HEK293 (cell line): Measurements from ENCODE around the gene PKN1.

Experiments used
- CTCF ChIA-PET: fragments of 350-600 bp; formaldehyde crosslinking; extraction: SDS; loops from one replicate; lab custom pipeline; 2021; ENCODE audit warnings: antibody characterized with exemption; lab: Yijun Ruan, JAX
- POLR2A ChIA-PET: fragments of 300-600 bp; formaldehyde crosslinking; extraction: SDS; loops from one replicate; lab custom pipeline; 2020; ENCODE audit warnings: antibody characterized with exemption, inconsistent platforms; lab: Yijun Ruan, JAX
- H3K27ac ChIP-seq: fragments of 200-500 bp; sonication (Bioruptor generic); 2 replicates; pipeline ENCODE4 v1.5.1; 2014; ENCODE audit warnings: low read depth, low read length, control low read depth, inconsistent platforms; ENCODE audit errors: extremely low read depth
- H3K36me3 ChIP-seq, 2 experiments: fragments of 200-500 bp in 1 of 2; sonication (Bioruptor generic) in 1 of 2; 1 replicate in 1 of 2; 2 replicates in 1 of 2; pipeline ENCODE4 v1.5.1; 2014 to 2017; ENCODE audit warnings: inconsistent platforms in 2 of 2, low read length in 2 of 2; ENCODE audit not compliant: control insufficient read depth in 2 of 2, insufficient read depth in 1 of 2
- H3K4me1 ChIP-seq: fragments of 200-500 bp; sonication (Bioruptor generic); 2 replicates; pipeline ENCODE4 v1.5.1; 2014; ENCODE audit warnings: mild to moderate bottlenecking, low read length, inconsistent platforms; ENCODE audit not compliant: control insufficient read depth, insufficient read depth
- H3K4me3 ChIP-seq: 2 replicates; pipeline ENCODE4 v1.5.1; 2011; ENCODE audit warnings: low read depth, mild to moderate bottlenecking, control low read depth, low read length, moderate library complexity
- H3K9me3 ChIP-seq: fragments of 200-500 bp; sonication (Bioruptor generic); 2 replicates; pipeline ENCODE4 v1.5.1; 2014; ENCODE audit warnings: low read depth, low read length, inconsistent platforms; ENCODE audit not compliant: control insufficient read depth, insufficient read depth
- EGR2 ChIP-seq: fragments of 450-650 bp; formaldehyde crosslinking; IDR thresholded peaks from 2 replicates; pipeline ENCODE4 v1.5.1; 2016; ENCODE audit warnings: low read depth, missing biosample characterization, missing genetic modification characterization
- GLIS1 ChIP-seq: fragments of 450-650 bp; formaldehyde crosslinking; IDR thresholded peaks from 2 replicates; pipeline ENCODE4 v1.5.1; 2016; ENCODE audit warnings: missing biosample characterization, missing genetic modification characterization
- ZBTB21 ChIP-seq: fragments of 450-650 bp; formaldehyde crosslinking; IDR thresholded peaks from 2 replicates; pipeline ENCODE4 v1.5.1; 2017; ENCODE audit warnings: missing biosample characterization, missing genetic modification characterization
- ZNF10 ChIP-seq: fragments of 450-650 bp; formaldehyde crosslinking; IDR thresholded peaks from 2 replicates; pipeline ENCODE4 v1.5.1; 2017; ENCODE audit warnings: missing biosample characterization, missing genetic modification characterization
- ZNF121 ChIP-seq: fragments of 450-650 bp; formaldehyde crosslinking; IDR thresholded peaks from 2 replicates; pipeline ENCODE4 v1.5.1; 2016; ENCODE audit warnings: missing biosample characterization, missing genetic modification characterization
- ZNF341 ChIP-seq: fragments of 450-650 bp; formaldehyde crosslinking; IDR thresholded peaks from 2 replicates; pipeline ENCODE4; 2016; ENCODE audit warnings: low read depth, missing biosample characterization, missing genetic modification characterization
- ZNF366 ChIP-seq: fragments of 450-650 bp; formaldehyde crosslinking; conservative IDR thresholded peaks from 2 replicates; pipeline ENCODE4 v1.5.1; 2016; ENCODE audit warnings: missing biosample characterization, missing genetic modification characterization
- TF ChIP-seq, protein P1 (sequence below): fragments of 450-650 bp; formaldehyde crosslinking; IDR thresholded peaks from 2 replicates; pipeline ENCODE4 v1.5.1; 2017; ENCODE audit warnings: missing biosample characterization, missing genetic modification characterization
- TF ChIP-seq, protein P2 (sequence below): fragments of 450-650 bp; formaldehyde crosslinking; IDR thresholded peaks from 2 replicates; pipeline ENCODE4 v1.5.1; 2016; ENCODE audit warnings: missing biosample characterization, missing genetic modification characterization

Gene PKN1

DNA sequence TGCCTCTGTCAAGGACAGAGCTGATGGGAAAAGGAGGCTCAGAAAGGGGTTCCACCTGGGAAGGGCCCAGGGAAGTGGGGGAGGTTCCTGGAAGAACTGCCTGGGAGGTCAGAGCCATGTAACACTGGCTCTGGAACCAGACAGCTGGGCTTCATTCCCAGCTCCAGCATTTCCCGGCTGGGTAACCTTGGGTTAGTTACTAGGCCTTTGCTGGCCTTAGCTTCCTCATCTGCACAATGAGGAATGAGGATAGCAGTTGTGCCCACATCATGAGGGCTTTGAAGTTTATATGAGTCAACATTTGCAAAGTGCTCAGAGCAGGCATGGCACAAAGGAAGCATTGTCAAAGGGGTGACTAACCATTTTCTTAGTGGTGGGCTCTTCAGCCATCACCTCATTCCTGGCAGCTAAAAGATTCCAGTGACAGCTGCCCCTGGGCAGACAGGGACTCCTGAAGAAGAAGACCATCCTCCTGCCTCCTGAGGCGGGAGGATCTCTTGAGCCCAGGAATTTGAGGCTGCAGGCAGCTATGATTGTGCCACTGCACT, 86.8 kb downstream of the PKN1 start:
- Histone ChIP-seq H3K36me3 (peaks cover 3 to 24% of the 10 kb centered on the region in 2 experiments; a peak in 1 of 3 replicates), H3K27ac (peak overlapping the region; percentile 25; the same call in 1 of the 2 replicates), H3K9me3 (no peaks in the 10 kb centered on the region), H3K4me3 (no peak overlapping the region), H3K4me1 (no peaks in the 10 kb centered on the region; the same call in 1 of the 2 replicates)
- ChIA-PET POLR2A (no interaction called here), CTCF (interaction anchor here (0.6 to 1.9 kb wide), 4 partner anchors 15 to 782 kb away, joined by 3 to 8 read pairs (median 4); no protein-coding TSS in a partner anchor)
- peak; percentile 18; the same call in 1 of the 2 replicates for TF ChIP-seq GLIS1 (tag by site-specific recombination)
- TF ChIP-seq, protein P1, sequence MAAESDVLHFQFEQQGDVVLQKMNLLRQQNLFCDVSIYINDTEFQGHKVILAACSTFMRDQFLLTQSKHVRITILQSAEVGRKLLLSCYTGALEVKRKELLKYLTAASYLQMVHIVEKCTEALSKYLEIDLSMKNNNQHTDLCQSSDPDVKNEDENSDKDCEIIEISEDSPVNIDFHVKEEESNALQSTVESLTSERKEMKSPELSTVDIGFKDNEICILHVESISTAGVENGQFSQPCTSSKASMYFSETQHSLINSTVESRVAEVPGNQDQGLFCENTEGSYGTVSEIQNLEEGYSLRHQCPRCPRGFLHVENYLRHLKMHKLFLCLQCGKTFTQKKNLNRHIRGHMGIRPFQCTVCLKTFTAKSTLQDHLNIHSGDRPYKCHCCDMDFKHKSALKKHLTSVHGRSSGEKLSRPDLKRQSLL (tag by site-specific recombination), result 0 out of 2 replicates have a peak, but pooled peaks have one; percentile 17
- no peak for TF ChIP-seq ZNF366 (tag by site-specific recombination)
- TF ChIP-seq ZNF341 (tag by site-specific recombination), result peak; percentile 50
- no peak for TF ChIP-seq ZBTB21 (tag by site-specific recombination)
- no peak for TF ChIP-seq EGR2

DNA sequence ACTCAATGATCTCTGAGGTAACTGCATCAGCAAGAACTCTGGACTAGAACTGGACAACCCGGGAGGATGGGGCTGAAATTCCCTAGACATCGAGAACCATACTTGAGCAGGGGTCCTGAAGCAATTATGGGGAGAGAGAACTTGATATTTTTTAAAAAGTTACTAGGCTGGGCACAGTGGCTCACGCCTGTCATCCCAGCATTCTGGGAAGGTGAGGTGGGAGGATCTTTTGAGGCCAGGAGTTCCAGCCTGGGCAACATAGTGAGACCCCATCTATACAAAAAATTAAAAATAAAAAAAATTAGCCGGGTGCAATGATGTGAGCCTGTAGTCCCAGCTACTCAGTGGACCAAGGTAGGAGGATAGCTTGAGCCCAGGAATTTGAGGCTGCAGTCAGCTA, 87.4 kb downstream of the PKN1 start:
- H3K9me3 ChIP-seq, result no peaks in the 10 kb centered on the region
- H3K27ac ChIP-seq, result no peak overlapping the region
- H3K4me3 ChIP-seq, result no peak overlapping the region
- POLR2A ChIA-PET, result no interaction called here
- H3K4me1 ChIP-seq, result no peaks in the 10 kb centered on the region; the same call in 1 of the 2 replicates
- peaks cover under 1 to 18% of the 10 kb centered on the region in 2 experiments; a peak in 1 of 3 replicates for H3K36me3 ChIP-seq
- TF ChIP-seq, protein P2, sequence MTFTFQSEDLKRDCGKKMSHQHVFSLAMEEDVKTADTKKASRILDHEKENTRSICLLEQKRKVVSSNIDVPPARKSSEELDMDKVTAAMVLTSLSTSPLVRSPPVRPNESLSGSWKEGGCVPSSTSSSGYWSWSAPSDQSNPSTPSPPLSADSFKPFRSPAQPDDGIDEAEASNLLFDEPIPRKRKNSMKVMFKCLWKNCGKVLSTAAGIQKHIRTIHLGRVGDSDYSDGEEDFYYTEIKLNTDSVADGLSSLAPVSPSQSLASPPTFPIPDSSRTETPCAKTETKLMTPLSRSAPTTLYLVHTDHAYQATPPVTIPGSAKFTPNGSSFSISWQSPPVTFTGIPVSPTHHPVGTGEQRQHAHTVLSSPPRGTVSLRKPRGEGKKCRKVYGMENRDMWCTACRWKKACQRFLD (tag by site-specific recombination), result no peak
- TF ChIP-seq ZNF10 (tag by site-specific recombination), result no peak
- peak; percentile 84 for TF ChIP-seq ZNF121
- CTCF ChIA-PET, result interaction anchor here (0.6 to 1.9 kb wide), 3 partner anchors 15 to 782 kb away, joined by 3 to 8 read pairs (median 4); no protein-coding TSS in a partner anchor
